Activated CD8-positive, alpha-beta T cell treated with anti-CD3 and anti-CD28 coated beads for 36 hours (primary cell): Measurements from ENCODE around the gene SLC40A1. TPM values are rescaled to one million over a fixed set of nuclear protein-coding genes. Genes with fewer than 3 reads are reported as not detected.

Experiments used
- ATAC-seq: fragments of 200-7000 bp; cut with Tn5 transposase; one replicate; pipeline ENCODE4 v1.10.0; 2021; ENCODE audit warnings: mild to moderate bottlenecking, moderate library complexity
- CTCF ChIA-PET: fragments of 350-600 bp; sonication (Branson Sonifier 250); formaldehyde crosslinking; loops from one replicate; lab custom pipeline; 2021; ENCODE audit warnings: antibody characterized with exemption; lab: Charles Lee
- POLR2A ChIA-PET: fragments of 350-600 bp; sonication (Branson Sonifier 250); formaldehyde crosslinking; loops from one replicate; lab custom pipeline; 2021; ENCODE audit warnings: antibody characterized with exemption; lab: Charles Lee
- DNase-seq: peaks from one replicate; pipeline ENCODE4 v3.0.0-alpha.2; 2020
- H3K27ac Mint-ChIP-seq: one replicate; pipeline ENCODE4 v1.8.0; 2021; ENCODE audit warnings: mild to moderate bottlenecking, mixed read lengths
- H3K27me3 Mint-ChIP-seq: one replicate; pipeline ENCODE4 v1.8.0; 2021; ENCODE audit warnings: mixed read lengths
- H3K36me3 Mint-ChIP-seq: one replicate; pipeline ENCODE4 v1.8.0; 2021; ENCODE audit warnings: low read depth, mixed read lengths
- H3K4me1 Mint-ChIP-seq: one replicate; pipeline ENCODE4 v1.8.0; 2021; ENCODE audit warnings: low read depth, mixed read lengths
- H3K4me3 Mint-ChIP-seq: one replicate; pipeline ENCODE4 v1.8.0; 2021; ENCODE audit warnings: mild to moderate bottlenecking, moderate library complexity, mixed read lengths
- H3K9me3 Mint-ChIP-seq: one replicate; pipeline ENCODE4 v1.8.0; 2021; ENCODE audit warnings: mixed read lengths
- CTCF ChIP-seq: fragments of 200-600 bp; IDR thresholded peaks from one replicate; pipeline ENCODE4 v1.8.0; 2022; ENCODE audit warnings: antibody characterized with exemption, mild to moderate bottlenecking
- intact Hi-C: fragments of 100-400 bp; cut with micrococcal nuclease; formaldehyde crosslinking; loops from one replicate; pipeline ENCODE4 v1.10.0; 2022
- total RNA-seq, 2 experiments: library from RNA; stranded (reverse); gene quantifications; one replicate each; pipeline ENCODE4 v1.2.3, GENCODE V29; 2021

The SLC40A1 gene
- total RNA-seq, 2 experiments from 2014 or later, result 1.2 to 1.5 TPM

- no peak for TF ChIP-seq CTCF
- ATAC-seq, result no peak
- Mint-ChIP-seq H3K4me3 (no peak overlapping the region), H3K4me1 (peaks cover 20% of the 10 kb centered on the region), H3K36me3 (no peaks in the 10 kb centered on the region), H3K27me3 (no peaks in the 10 kb centered on the region), H3K9me3 (no peaks in the 10 kb centered on the region), H3K27ac (no peak overlapping the region)
- DNase-seq, result no peak
- ChIA-PET POLR2A (no interaction called here), CTCF (interaction anchor here (1.0 kb wide), 2 partner anchors 112 to 123 kb away, joined by 3 read pairs; no protein-coding TSS in a partner anchor)
- intact Hi-C loops, result no loop called here
These were observed 45.0 kb upstream of the SLC40A1 start for GRCh38 chr2:189625636-189626035.

GRCh38 chr2:189624648-189625355 lies 44.2 kb upstream of the SLC40A1 start:
- intact Hi-C loops, result no loop called here
- Mint-ChIP-seq H3K27ac (no peak overlapping the region), H3K4me3 (no peak overlapping the region), H3K27me3 (no peaks in the 10 kb centered on the region), H3K4me1 (peaks cover 20% of the 10 kb centered on the region), H3K9me3 (no peaks in the 10 kb centered on the region), H3K36me3 (no peaks in the 10 kb centered on the region)
- ChIA-PET POLR2A (no interaction called here), CTCF (interaction anchor here (1.0 to 1.4 kb wide), 3 partner anchors 10 to 122 kb away, joined by 3 to 4 read pairs (median 3); no protein-coding TSS in a partner anchor)
- DNase-seq (peak; percentile 4), ATAC-seq (peak; percentile 62)
- TF ChIP-seq CTCF, result no peak

GRCh38 chr2:189623049-189623448 lies 42.5 kb upstream of the SLC40A1 start:
- DNase-seq (no peak), ATAC-seq (no peak)
- no peaks in the 10 kb centered on the region for H3K27me3 Mint-ChIP-seq
- H3K9me3 Mint-ChIP-seq, result no peaks in the 10 kb centered on the region
- H3K4me1 Mint-ChIP-seq, result peaks cover 20% of the 10 kb centered on the region
- intact Hi-C loops, result no loop called here
- ChIA-PET POLR2A (interaction anchor here (1.0 kb wide), 1 partner anchor 13 kb away, joined by 3 read pairs; no protein-coding TSS in a partner anchor), CTCF (interaction anchor here (0.7 kb wide), 1 partner anchor 8 kb away, joined by 3 read pairs; no protein-coding TSS in a partner anchor)
- no peak for TF ChIP-seq CTCF
- no peak overlapping the region for H3K4me3 Mint-ChIP-seq
- no peak overlapping the region for H3K27ac Mint-ChIP-seq
- no peaks in the 10 kb centered on the region for H3K36me3 Mint-ChIP-seq

GRCh38 chr2:189621781-189622180 lies 41.2 kb upstream of the SLC40A1 start:
- Mint-ChIP-seq H3K27me3 (no peaks in the 10 kb centered on the region), H3K36me3 (no peaks in the 10 kb centered on the region), H3K4me1 (peaks cover 20% of the 10 kb centered on the region), H3K4me3 (no peak overlapping the region), H3K9me3 (no peaks in the 10 kb centered on the region), H3K27ac (no peak overlapping the region)
- DNase-seq (no peak), ATAC-seq (no peak)
- intact Hi-C loops, result no loop called here
- TF ChIP-seq CTCF, result no peak
- POLR2A ChIA-PET, result no interaction called here
- CTCF ChIA-PET, result no interaction called here

GRCh38 chr2:189618197-189618596 lies 37.6 kb upstream of the SLC40A1 start:
- Mint-ChIP-seq H3K4me3 (no peak overlapping the region), H3K27me3 (no peaks in the 10 kb centered on the region), H3K27ac (no peak overlapping the region), H3K36me3 (no peaks in the 10 kb centered on the region), H3K9me3 (no peaks in the 10 kb centered on the region), H3K4me1 (peaks cover 2% of the 10 kb centered on the region)
- intact Hi-C loops, result no loop called here
- TF ChIP-seq CTCF, result no peak
- ATAC-seq (no peak), DNase-seq (no peak)
- ChIA-PET CTCF (interaction anchor here (0.9 kb wide), 1 partner anchor 15 kb away, joined by 4 read pairs; no protein-coding TSS in a partner anchor), POLR2A (no interaction called here)
